Effector CD8-positive, alpha-beta T cell (primary cell): Measurements from ENCODE around the gene NIN.
"Not testable (repeated sequence)": the region's sequence is repeated elsewhere in the genome, so short reads cannot be mapped to it uniquely, and the experiment has no call there.

Experiments
- DNase-seq: peaks from one replicate; lab custom pipeline; 2025; lab: John Stamatoyannopoulos, UW

NIN gene

DNA sequence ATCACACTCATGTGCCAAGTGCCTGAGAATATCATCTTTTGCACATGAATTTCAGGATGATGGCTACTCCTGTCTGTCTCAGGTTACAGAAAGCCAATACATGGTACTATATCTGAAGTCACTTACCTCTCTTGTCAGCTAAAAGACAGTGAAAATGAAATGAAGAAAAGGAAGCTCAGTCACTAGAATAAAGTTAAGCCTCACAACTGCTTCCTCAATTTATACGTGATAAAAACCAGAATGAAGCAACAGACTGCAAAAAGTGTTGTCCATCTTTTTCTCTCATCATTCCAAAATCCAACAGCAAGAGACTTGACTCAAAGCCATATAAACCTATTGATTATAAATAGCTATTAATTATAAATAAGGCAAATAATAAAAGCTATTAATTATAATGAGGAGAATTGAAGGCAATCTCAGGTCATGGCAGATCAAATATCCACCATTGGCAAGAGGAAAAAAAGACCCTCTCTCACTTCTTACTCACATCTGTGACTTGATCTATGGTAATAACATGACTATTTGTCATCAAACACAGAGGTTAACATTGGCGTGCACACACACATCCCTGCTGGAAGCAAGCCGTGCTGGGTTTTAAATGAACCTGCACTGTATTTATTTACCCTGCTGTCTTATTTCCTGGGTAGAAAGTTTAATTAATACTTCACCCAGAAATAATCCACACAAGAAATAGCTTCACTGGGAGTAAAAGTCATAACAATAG is 10.0 kb downstream of the NIN start:
- no peak for DNase-seq

DNA sequence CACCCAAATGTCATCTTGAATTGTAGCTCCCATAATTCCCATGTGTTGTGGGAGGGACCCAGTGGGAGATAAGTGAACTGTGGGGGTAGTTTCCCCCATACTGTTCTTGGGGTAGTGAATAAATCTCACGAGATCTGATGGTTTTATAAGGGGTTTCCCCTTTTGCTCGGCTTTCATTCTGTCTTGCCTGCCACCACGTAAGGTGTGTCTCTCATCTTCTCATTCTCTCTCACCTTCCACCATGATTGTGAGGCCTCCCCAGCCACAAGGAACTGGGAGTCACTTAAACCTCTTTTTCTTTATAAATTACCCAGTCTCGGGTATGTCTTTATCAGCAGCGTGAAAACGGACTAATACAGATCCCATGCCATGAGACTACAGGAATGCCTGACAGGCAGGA is 11.7 kb downstream of the NIN start:
- not testable (repeated sequence) for DNase-seq

DNA sequence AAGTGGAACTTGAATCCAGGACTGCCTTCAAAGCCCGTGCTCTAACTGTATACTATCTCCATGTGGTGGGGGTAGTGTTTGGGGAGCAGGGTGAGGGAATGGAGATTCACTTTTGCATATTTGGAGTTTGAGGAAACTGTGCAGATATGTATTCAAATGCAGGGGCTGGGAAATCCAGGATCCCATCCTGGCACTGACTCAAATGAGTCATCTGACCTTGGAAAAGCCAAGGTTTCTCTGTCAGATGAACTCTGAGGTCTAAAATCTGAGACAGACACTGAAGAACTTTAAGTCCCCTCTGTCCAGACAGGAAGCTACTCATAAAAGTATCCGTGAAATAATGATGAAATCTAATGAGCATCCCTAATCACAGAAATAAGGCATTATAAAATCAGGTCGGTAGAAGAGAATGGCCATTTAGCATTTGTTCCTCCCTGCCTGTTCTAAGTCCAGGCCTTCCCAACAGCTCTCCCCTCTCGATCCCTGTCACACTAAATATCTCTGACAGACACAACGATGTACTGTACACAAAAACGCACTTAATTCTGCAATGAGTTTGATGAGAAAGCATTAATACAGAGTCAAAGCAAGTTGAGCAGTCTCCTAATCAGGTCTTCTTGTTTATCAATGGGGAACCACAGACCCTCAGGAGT is 14.4 kb downstream of the NIN start:
- DNase-seq, result no peak

DNA sequence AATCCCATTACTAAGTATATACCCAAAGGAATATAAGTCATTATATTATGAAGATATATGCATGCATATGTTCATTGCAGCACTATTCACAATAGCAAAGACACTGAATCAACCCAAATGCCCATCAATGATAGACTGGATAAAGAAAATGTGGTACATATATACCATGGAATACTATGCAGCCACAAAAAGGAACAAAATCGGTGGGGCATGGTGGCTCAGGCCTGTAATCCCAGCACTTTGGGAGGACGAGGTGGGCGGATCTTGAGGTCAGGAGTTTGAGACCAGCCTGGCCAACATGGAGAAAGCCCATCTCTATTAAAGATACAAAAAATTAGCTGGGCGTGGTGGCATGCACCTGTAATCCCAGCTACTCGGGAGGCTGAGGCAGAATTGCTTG is 15.4 kb downstream of the NIN start:
- DNase-seq, result not testable (repeated sequence)

DNA sequence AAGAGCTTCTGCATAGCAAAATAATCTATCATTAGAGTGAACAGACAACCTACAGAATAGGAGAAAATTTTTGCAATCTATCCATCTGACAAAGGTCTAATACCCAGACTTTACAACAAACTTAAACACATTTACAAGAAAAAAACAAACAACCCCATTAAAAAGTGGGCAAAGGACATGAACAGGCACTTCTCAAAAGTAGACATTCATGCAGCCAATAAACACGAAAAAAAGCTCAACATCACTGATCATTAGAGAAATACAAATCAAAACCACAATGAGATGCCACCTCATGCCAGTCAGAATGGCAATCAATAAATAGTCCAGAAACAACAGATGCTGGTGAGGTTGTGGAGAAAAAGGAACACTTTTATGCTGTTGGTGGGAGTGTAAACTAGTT is 15.9 kb downstream of the NIN start:
- not testable (repeated sequence) for DNase-seq

DNA sequence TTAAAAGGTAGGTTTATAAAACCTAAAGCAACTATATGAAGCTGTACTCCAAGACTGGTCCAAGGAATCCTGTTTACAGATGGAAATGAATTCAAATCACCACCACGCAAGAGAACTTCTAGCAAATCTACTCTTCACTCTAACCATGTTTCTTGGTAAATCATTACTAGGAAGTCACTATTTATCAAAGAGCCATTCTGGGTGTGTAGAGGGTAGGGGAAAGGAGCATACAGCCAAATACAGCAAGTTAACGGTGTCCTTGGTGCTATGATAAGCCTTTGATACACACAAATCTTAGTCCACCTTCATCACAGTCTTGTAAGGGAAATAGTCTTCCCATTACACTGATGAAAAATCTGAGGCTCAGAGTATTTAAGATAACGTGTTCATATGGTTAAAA is 16.8 kb downstream of the NIN start:
- DNase-seq, result no peak

DNA sequence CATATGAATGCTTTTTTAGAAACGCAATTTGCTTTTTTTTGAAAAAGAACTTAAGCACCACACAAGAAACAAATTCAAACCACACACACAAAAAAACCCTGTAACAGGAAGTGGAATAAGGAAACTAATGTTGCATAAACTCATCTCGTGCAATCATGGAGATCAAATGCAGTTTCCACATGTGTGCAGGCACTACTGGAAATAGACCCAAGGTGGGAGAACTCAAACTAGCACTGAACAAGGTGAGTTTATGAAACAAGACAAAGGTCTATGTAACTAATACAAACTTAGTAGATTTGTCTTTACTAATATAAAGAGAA is 17.5 kb downstream of the NIN start:
- no peak for DNase-seq

DNA sequence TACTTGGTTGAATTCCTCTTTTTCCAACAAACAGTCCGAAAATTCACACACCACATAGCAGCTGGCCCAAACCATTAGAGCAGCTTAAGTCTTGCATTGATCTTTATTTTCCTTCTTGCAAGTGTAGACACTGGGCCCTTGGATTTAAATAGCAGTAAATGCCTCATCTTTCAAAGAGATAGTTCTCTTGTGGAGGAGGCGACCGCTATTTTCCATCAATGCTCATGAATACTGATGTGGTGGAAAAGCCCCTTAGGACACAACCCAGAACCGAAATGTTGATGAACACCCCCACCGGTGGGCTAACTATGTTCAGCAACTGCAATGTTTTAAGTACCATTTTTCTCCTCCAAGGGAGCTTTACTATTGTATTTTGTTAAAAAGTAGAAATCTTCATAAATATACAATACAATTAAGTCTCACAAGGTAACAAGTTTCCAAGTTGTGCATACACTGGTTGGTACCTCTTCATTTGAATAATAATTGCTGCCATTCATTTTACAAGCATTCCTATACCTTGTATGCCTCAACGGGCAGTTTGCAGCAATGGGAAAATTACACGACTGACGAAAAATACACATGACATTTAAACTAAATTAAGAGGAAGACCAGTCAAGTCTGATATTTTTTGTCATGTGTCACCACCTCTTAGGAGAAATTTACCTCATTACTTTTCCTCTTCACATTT is 18.0 kb downstream of the NIN start:
- DNase-seq, result no peak

DNA sequence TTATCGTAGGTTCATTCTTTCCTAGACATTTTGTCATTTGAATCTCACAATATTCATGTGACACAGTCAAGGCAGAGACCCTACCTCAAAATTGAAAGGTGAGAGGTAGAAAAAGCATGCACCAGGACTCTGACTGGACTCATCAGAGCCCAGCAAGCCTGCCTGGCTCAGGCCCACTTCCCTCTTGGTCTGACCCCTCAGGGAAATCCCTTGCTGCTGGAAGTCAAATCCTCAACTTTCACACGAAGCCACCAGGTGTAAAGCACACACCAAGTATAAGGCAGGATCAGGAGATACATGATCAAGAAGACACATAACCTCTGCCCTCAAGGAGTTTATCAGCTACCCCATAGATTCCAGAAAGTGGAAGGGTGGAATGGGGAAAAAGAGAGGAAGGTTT is 18.8 kb downstream of the NIN start:
- no peak for DNase-seq

DNA sequence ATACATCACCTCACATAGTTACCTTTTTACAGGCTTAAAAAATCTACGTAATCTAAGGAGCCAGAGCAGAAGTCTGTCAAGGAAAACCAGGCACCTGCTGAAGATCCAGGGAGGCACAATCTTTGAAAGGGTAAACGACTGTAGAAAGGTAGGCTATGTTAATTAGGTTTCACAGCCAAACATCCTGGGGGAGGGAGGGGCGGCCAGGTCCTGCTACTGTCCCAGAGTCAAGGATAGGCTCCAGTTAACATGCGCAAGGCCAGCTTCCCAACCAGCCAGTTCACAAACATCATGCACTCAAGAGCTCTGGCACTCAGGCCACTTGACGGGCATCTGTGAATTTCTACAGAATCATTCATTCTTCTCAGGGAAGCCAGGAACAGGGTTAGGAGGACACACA is 22.9 kb downstream of the NIN start:
- DNase-seq, result no peak

DNA sequence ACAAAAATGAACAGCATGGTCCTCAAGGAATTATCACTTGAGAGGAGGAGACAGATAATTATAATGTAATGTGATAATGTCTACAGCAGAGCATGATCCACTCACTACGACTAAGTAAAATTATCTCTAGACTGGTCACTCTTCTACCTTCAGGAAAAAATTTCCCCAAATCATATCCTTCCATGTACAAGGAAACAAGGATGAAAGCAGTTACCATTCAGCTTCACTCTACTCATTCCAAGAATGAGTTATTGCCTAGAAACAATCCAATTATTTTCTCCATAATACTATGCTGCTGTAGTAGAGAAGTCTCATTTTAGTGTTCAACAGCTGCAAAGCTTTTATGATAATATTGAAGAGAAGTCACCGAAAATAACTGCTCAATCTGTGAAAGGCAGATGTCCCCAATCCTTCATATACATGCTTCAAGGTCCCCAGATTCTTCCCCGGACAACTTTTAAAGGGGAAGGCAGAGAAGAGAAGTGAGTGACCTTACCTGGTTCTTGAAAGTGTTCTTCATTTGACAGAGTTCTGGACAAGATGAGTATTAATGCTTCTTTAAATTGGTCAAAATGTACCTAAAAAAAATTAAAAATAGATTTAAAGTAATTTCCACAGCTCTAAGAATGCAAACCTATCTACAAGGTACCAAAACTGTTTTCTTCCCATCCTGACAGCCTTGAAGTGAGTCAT is 24.6 kb downstream of the NIN start:
- no peak for DNase-seq

DNA sequence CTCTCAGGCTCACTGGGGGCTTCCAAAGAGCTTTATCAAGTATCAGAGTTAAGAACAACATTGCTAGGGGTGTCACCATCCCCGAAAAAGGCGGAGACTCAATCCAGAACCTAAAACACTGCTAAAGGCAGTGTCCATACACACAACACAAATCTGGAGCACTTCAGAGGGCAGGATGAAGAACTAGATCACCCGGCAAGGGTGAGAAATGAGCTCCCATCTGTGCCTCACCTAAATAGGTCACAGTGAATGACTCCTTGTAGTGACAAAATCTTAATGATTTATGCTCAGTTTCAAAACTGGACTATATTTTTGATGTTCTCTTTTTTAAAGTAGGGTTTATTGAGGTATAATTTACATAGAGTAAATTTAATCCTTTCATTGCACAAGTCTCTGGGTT is 25.6 kb downstream of the NIN start:
- DNase-seq, result no peak

DNA sequence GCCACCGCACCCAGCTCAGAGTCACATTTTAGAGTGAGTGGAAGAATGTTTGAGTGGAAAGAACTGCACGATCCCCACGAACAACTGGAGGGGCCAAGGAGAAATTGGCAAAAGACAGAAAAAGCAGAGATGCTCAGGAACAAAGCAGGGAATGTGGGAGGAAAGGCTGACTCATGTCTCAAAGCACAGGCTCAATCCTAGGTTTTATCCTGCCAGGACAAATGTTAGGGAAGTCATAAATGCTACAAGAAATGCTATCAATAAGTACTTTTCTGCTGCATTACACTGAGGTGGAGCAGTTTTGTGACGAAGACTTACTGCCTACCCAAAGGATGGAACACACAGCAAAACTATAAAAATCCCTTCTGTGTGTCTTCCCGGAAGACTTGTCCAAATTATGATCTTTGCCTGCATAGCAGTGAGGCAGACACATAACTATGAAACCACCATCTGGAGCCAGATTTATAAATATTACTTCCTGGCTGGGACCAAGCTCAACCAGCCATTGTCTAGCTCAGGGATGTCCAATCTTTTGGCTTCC is 26.7 kb downstream of the NIN start:
- DNase-seq, result no peak

DNA sequence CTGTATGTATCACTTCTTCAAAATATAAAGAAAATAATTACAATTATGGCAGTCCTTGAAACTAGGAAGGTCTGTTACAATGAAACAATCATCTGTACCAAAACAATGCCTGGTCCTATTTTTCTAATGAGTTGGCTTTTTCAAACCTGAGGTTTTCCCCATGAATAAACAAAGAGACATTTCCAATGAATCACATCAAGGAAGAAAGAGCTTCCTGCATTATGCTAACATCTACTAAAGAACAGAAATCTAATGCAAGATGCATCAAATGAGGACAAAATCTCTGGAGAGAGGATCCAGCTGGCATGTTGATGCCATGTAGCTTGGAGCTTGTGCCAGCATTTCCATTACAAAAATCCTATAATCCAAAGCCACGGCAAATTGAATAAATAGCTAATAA is 29.3 kb downstream of the NIN start:
- no peak for DNase-seq

DNA sequence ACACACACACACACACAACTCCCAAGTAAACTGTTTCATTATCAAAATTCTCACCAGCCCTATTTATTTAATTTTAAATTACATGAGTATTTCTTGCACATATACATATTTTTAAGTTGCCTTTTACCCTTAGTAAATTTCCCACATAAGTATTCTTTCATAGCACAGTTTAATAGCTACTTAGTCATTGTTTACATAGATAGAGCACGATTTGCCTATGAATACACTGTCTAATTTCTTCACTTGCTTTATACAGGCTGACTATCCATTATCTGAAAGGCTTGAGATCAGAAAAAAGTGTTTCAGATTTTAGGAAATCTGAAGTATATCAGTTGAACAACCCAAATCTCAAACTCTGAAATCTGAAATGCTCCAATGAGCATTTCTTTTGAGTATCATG is 30.9 kb downstream of the NIN start:
- no peak for DNase-seq

DNA sequence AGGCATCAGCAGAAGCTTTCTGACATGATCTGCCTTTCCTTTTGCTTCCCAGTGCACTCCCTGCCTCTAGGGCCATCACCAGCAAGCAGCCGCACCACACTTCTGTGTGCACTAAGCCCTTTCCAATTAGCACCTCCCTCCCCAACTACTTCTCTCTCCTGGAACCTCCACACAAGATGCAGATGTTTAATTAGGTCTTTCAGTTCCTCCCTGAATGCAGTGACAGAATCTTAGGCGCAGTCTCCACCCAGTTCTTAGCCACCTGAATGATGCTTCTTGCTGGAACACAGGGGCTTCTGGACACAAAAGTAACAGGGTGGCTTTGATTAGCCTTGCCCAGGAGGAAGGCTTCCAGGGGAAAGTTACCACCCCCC is 32.9 kb downstream of the NIN start:
- no peak for DNase-seq

DNA sequence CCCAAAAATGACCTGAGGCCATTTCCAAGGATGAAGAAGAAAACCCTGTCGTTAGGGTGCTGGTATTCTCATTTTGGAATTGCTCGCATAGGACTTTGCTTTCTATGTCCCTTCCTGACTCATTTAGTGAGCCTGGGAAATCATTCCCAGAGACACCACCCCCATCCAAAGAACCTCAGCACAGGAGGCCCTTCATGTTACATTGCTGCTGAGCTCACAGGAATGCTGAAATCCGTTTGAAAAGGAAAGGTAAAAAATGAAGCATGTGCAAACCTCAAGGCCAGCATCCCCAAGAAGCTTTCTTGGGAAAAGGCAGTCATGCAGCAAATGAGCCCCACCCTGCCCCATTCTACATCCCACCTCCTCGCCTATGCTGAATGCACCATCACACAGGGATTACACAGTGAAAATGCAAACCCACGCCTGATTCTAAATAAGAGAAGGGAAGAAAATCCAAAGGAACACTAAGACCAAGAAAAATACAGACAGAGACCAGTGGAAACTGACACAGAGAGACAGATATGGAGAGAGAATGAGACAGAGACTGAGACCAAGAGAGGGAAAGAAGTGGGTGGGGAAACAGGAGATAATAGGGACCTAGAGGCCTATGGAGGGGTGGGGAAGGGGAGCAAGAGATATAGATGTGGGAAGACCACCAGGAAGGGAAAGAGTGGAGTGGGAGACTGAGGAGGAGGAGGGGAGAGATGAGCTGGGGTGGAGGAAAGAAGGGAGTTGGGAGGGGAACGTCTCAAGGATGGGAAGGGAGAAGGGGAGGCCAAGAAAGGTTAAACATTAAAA is 33.5 kb downstream of the NIN start:
- no peak for DNase-seq

DNA sequence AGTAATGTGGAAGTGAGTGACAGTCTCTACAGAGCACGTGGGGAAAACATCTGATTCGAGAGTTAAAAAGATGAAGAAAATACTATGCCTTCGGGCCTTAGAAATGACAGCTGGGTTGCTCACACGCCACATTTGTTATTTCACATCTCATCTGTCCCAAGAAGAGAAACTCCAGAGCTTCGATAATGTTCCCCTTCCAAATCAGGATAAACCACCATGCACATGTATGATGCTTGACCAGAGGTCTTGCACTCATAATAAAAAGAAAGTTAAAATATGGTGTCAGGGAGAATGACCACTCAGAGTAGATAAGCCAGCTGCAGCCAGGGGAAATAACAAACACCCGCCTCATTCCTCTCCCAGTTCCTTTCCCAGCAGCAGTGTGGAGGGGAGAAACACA is 34.6 kb downstream of the NIN start:
- DNase-seq, result no peak

DNA sequence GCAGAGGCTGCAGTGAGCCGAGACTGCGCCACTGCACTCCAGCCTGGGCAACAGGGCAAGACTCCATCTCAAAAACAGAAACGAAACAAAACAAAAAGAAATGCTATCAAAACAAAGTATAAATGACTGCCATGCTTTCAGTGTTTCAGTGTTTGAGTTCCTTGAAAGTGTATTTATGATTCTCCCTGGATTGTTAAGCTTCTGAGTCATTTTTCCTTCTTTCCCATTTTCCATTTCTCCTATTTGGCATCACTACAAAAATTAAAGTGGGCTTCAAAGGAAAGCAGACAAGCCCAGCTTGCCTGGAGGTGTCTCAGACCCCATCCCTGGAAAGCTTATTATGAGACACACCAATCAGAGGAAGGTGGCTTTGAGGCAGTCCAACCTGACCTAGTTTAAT is 35.1 kb downstream of the NIN start:
- DNase-seq, result no peak

DNA sequence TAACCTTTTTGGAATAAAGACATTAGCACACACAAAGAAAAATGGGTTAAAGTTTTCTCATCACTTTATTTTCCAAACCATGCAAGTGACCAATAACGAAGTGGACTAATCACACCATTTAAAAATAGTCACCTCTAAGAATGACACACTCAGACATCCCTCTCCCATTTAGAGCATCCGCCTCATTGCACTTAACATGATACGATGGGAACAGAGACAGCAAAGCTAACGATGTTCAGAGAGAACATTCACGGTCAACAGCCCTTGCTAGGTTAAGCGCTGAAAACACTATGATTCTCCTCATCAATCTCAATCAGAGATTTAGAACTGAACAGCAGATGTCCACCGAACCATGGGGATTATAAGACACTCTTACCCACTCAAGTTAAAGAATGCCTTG is 35.8 kb downstream of the NIN start:
- DNase-seq, result no peak

DNA sequence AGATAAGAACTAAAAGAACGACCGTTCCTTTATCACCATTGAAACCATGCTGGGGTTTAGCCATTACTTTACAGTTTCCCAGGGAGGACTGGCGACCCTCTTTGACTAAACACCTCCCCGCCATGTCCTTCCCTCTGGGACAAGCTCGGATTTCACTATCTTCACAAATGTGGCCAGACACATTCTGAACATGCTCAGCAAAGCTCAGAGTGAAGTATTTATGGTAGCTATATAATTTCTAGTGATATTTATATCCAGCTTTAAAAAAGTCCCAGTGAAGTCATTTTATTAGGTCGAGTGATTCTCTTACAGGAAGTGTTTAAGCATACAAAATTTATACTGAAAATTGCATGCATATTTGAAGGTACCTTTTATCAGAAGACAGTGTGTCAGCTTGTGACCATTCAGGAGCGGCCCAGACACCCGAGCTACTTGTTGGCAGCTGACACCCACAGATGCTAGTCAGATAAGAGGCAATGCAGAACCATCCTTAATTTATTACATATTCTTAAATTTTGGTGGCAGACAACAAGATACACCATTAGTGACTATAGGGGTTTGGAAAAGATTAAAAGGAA is 36.8 kb downstream of the NIN start:
- no peak for DNase-seq
